SK-N-SH treated with all-trans-retinoic acid at 6 μM for 48 hours (cell line): ENCODE data around the gene CDKN2D.

Source experiments
- CSDC2 ChIP-seq: fragments of 250-450 bp; sonication (Bioruptor Pico); IDR thresholded peaks from 2 replicates; pipeline ENCODE4 v1.5.0; 2020; ENCODE audit warnings: mild to moderate bottlenecking, moderate library complexity
- CSRNP3 ChIP-seq: fragments of 250-450 bp; sonication (Bioruptor Pico); IDR thresholded peaks from 2 replicates; pipeline ENCODE4 v1.5.1; 2021; ENCODE audit warnings: mild to moderate bottlenecking, moderate library complexity
- PATZ1 ChIP-seq: fragments of 250-450 bp; sonication (Bioruptor Pico); IDR thresholded peaks from 2 replicates; pipeline ENCODE4 v1.8.0; 2020; ENCODE audit warnings: mild to moderate bottlenecking, moderate library complexity, borderline replicate concordance
- RARB ChIP-seq: fragments of 250-450 bp; sonication (Bioruptor Pico); IDR thresholded peaks from 2 replicates; pipeline ENCODE4 v1.8.0; 2021; ENCODE audit warnings: mild to moderate bottlenecking, moderate library complexity
- TF ChIP-seq, protein P1 (sequence below): fragments of 250-450 bp; sonication (Bioruptor Pico); IDR thresholded peaks from 2 replicates; pipeline ENCODE4 v1.8.0; 2021; ENCODE audit warnings: low read depth, mild to moderate bottlenecking, moderate library complexity, borderline replicate concordance
- TF ChIP-seq, protein P2 (sequence below): fragments of 250-450 bp; sonication (Bioruptor Pico); IDR thresholded peaks from 2 replicates; pipeline ENCODE4 v1.5.1; 2020; ENCODE audit warnings: low read depth, mild to moderate bottlenecking, moderate library complexity

DNA sequence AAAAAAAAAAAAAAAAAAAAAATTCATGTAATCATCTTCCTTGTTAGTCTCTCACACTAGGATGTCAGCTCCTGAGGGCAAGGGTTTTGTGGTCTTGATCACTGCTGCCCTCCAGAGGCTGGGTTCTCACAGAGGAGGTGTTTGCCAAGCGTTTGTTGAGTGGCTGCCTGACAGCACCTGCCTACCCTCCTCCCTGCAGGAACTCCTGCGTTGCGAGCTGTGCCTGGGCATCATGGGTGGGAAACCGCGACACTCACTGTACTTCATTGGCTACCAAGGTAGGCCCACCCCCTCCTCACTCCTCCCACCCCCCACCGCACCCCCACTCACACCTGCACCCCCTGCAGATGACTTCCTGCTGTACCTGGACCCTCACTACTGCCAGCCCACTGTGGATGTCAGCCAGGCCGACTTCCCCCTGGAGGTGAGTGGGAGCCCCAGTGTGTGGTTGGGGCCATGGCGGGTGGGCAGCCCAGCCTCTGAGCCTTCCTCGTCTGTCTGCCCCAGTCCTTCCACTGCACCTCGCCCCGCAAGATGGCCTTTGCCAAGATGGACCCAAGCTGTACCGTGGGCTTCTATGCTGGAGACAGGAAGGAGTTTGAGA, 17.0 kb downstream of the CDKN2D start:
- TF ChIP-seq, protein P1, sequence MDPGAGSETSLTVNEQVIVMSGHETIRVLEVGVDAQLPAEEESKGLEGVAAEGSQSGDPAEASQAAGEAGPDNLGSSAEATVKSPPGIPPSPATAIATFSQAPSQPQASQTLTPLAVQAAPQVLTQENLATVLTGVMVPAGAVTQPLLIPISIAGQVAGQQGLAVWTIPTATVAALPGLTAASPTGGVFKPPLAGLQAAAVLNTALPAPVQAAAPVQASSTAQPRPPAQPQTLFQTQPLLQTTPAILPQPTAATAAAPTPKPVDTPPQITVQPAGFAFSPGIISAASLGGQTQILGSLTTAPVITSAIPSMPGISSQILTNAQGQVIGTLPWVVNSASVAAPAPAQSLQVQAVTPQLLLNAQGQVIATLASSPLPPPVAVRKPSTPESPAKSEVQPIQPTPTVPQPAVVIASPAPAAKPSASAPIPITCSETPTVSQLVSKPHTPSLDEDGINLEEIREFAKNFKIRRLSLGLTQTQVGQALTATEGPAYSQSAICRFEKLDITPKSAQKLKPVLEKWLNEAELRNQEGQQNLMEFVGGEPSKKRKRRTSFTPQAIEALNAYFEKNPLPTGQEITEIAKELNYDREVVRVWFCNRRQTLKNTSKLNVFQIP (CRISPR knock-in tag) = no peak
- TF ChIP-seq CSRNP3 (CRISPR knock-in tag) = no peak
- TF ChIP-seq, protein P2, sequence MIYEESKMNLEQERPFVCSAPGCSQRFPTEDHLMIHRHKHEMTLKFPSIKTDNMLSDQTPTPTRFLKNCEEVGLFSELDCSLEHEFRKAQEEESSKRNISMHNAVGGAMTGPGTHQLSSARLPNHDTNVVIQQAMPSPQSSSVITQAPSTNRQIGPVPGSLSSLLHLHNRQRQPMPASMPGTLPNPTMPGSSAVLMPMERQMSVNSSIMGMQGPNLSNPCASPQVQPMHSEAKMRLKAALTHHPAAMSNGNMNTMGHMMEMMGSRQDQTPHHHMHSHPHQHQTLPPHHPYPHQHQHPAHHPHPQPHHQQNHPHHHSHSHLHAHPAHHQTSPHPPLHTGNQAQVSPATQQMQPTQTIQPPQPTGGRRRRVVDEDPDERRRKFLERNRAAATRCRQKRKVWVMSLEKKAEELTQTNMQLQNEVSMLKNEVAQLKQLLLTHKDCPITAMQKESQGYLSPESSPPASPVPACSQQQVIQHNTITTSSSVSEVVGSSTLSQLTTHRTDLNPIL (CRISPR knock-in tag) = no peak
- TF ChIP-seq CSDC2 = no peak
- TF ChIP-seq RARB (CRISPR knock-in tag) = no peak
- no peak for TF ChIP-seq PATZ1 (CRISPR knock-in tag)
